Measurements from ENCODE around the gene PDE11A. TPM values are rescaled to one million over a fixed set of nuclear protein-coding genes. Genes with fewer than 3 reads are reported as not detected.
A peak's percentile ranks its signal among the peaks of the same experiment; 100 is the strongest.

The PDE11A gene
- polyA plus RNA-seq, 2 of the 4 experiments (the other 2 are of a cell fraction): 3.6 to 5.6 TPM

GRCh38 chr2:177828557-177828956 lies 244.0 kb downstream of the PDE11A start:
- no peak for TF ChIP-seq RAD21 (conservative IDR thresholded peaks at IDR 0.05 in 1 of 2, IDR thresholded peaks at IDR 0.05 in 1 of 2)
- TF ChIP-seq ZNF302 (CRISPR knock-in tag; IDR thresholded peaks at IDR 0.05): no peak
- TF ChIP-seq PHF8 (IDR thresholded peaks at IDR 0.05; ENCODE audit: borderline replicate concordance, low read depth): no peak
- TF ChIP-seq RCOR1 (IDR thresholded peaks at IDR 0.05; ENCODE audit: low read depth, low read length): no peak
- TF ChIP-seq CEBPB (IDR thresholded peaks at IDR 0.05): no peak
- no peak for TF ChIP-seq JUN (IDR thresholded peaks at IDR 0.05)
- no peak for TF ChIP-seq MYC (IDR thresholded peaks at IDR 0.05; ENCODE audit: borderline replicate concordance, low read length)
- no peak for TF ChIP-seq SMC3 (IDR thresholded peaks at IDR 0.05)
- TF ChIP-seq CHD2 (IDR thresholded peaks at IDR 0.05; ENCODE audit: low read length, partially characterized antibody): no peak
- TF ChIP-seq RFX5 (IDR thresholded peaks at IDR 0.05): no peak
- no peak for TF ChIP-seq GATA3 (IDR thresholded peaks at IDR 0.05; ENCODE audit: borderline replicate concordance)
- Histone ChIP-seq H3K27ac (no peak overlapping the region), H3K9me3 (no peaks in the 10 kb centered on the region), H3K4me1 (no peaks in the 10 kb centered on the region), H3K4me2 (no peak overlapping the region), H3K4me3 (no peak overlapping the region)
- ChIA-PET CTCF (interaction anchor here (1.2 kb wide), 1 partner anchor 15 kb away, joined by 6 read pairs; no protein-coding TSS in a partner anchor), POLR2A (no interaction called here)
- 57% methylated on average over 1 of the region's 1 CpG for WGBS (ENCODE audit: missing lambda C conversion rate)
- ATAC-seq (no peak), DNase-seq (ENCODE audit: low read depth in 1 of 2, low spot score in 1 of 2) (no peak), FAIRE-seq (no peak)

- POLR2A ChIA-PET: no interaction called here
- H3K27ac ChIP-seq: no peak overlapping the region
- H3K9me3 ChIP-seq: no peaks in the 10 kb centered on the region
- DNase-seq (ENCODE audit: low read depth in 1 of 2, low spot score in 1 of 2): no peak
- 59% methylated on average over 2 of the region's 2 CpGs for WGBS (ENCODE audit: missing lambda C conversion rate)
- H3K4me3 ChIP-seq: no peak overlapping the region
- H3K4me1 ChIP-seq: no peaks in the 10 kb centered on the region
- FAIRE-seq: no peak
- CTCF ChIA-PET: no interaction called here
- TF ChIP-seq MAFK (IDR thresholded peaks at IDR 0.05; ENCODE audit: partially characterized antibody) (no peak), CEBPB (IDR thresholded peaks at IDR 0.05) (no peak), POLR2AphosphoS2 (conservative IDR thresholded peaks at IDR 0.05; ENCODE audit: low read length) (no peak), ATOH8 (CRISPR knock-in tag; IDR thresholded peaks at IDR 0.05; ENCODE audit: low read depth) (no peak), ELK1 (IDR thresholded peaks at IDR 0.05; ENCODE audit: low read depth, low read length) (no peak), BCL3 (IDR thresholded peaks at IDR 0.05) (no peak), MAZ (IDR thresholded peaks at IDR 0.05; ENCODE audit: borderline replicate concordance, low read depth, low read length) (no peak), NFE2L2 (conservative IDR thresholded peaks at IDR 0.05; ENCODE audit: low read length) (no peak), CHD4 (IDR thresholded peaks at IDR 0.05; ENCODE audit: borderline replicate concordance) (no peak), KDM5A (IDR thresholded peaks at IDR 0.05) (no peak)
- H3K4me2 ChIP-seq: no peak overlapping the region
- ATAC-seq: no peak
Measured at GRCh38 chr2:177826897-177827296, 245.7 kb downstream of the PDE11A start.

GRCh38 chr2:177822941-177823340 lies 249.6 kb downstream of the PDE11A start:
- Histone ChIP-seq H3K9me3 (no peaks in the 10 kb centered on the region), H3K4me2 (no peak overlapping the region), H3K4me3 (no peak overlapping the region), H3K4me1 (no peaks in the 10 kb centered on the region), H3K27ac (no peak overlapping the region)
- ChIA-PET POLR2A (no interaction called here), CTCF (no interaction called here)
- 52% methylated on average over 3 of the region's 3 CpGs for WGBS (ENCODE audit: missing lambda C conversion rate)
- TF ChIP-seq MAFK (IDR thresholded peaks at IDR 0.05; ENCODE audit: partially characterized antibody) (peak; percentile 6), KDM1A (IDR thresholded peaks at IDR 0.05; ENCODE audit: low read depth) (no peak), ZC3H11A (IDR thresholded peaks at IDR 0.05) (no peak)
- DNase-seq (ENCODE audit: low read depth in 1 of 2, low spot score in 1 of 2) (no peak), ATAC-seq (no peak), FAIRE-seq (no peak)

Data from A549 (cell line).